IPS-11a (cell line): ENCODE measurements around the gene RPS3.
"Not testable (repeated sequence)": the region's sequence is repeated elsewhere in the genome, so short reads cannot be mapped to it uniquely, and the experiment has no call there.

Source experiments
- H3K4me3 ChIP-seq: one replicate; pipeline ENCODE4 v1.5.1; 2013; ENCODE audit warnings: low read depth, low read length, control low read depth

RPS3 gene

GRCh38 chr11:75380245-75380644 lies 19.1 kb upstream of the RPS3 start:
- H3K4me3 ChIP-seq, result no peak overlapping the region

- H3K4me3 ChIP-seq, result no peak overlapping the region
These were observed 18.4 kb upstream of the RPS3 start for GRCh38 chr11:75380716-75381420.

DNA sequence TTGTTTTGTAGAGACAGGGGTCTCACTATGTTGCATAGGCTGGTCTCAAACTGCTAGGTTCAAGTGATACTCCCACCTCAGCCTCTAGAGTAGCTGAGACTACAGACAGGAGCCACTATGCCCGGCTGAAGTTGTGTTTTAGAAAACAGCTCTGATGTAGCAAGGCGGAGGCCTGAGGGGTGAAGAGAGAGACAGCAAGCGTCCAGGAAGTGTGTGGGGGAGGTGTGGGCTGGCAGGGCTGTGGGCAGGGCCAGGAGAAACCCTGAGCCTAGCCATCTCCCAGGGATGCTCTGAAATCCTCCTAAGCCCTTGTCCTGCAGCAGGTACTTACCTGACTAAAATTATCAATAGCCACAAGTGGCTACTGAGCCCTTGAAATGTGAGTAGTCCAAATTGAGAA lies 16.1 kb upstream of the RPS3 start:
- H3K4me3 ChIP-seq, result no peak overlapping the region

DNA sequence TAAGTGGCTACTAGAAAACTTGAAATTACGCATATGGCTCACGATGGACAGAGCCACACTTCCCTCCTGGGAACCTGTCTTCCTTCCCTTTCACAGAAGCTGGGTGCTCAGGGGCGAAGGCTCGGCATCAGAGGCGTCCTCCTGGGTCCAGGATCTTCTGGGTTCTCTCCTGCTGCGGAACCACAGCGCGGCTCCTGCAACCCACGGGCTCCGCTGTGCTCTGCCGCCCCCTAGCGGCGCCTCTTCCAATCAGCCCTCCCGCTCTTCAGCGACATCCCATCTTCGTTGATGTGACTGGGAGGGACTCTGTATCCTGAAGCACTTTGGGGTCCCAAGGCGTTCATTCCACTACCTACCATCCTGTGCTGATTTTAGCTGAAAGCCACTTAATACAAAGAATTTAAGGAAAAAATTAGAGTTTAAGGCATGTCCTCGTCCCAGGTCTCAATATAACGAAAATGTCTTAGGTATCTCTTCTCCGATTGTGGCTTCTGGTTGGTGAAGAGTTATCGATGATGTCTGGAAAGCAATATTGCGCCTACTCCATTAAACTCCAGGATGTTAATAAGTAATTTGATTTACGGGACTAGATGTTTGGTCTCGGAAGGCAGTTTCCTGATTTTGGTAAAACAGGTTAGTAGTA lies 14.8 kb upstream of the RPS3 start:
- no peak overlapping the region for H3K4me3 ChIP-seq

- H3K4me3 ChIP-seq, result no peak overlapping the region
These were observed 12.2 kb upstream of the RPS3 start for GRCh38 chr11:75386942-75387630.

- no peak overlapping the region for H3K4me3 ChIP-seq
These were observed 11.5 kb upstream of the RPS3 start for GRCh38 chr11:75387736-75388294.

DNA sequence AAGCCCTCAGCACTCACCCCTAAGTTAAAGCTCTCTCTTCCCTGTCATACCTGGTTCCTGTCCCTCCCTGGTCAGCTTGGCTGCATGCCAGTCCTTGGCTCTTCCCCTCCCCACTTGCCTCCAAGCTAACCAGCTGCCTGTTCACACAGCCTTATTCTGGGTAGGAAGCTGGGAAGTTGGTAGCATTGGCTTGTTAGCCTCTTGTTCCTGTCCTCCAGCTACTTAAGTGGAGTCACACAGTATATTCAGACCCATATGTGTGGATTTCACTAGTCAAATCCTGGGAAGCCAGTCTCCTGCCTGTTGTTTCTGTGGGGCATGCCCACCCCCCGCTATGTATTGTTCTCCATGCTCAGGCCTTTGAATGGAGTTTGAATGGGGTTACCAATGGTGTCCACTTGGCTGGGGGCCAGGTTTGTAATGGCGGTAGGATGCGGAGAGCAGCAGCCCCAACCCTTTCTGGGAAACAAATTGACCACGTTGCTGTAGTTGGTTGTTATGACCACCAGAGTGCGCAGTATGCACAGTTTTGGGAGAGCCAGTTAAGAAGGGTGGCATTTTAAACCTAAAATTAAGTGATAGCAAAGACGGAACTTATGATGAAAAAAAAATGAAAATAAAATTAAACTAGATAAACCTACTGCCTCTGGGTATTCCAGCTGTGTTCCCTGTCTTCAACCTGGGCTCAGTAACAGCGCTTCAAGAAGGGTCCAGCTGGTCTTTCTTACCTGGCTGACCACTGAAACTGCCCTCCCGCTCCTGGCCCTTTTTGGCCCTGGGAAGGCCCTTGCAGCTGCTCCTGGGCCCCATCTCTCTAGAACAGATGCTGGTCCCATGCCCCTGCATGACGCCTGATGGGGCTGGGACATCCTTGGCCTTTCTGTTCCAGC lies 10.7 kb upstream of the RPS3 start:
- no peak overlapping the region for H3K4me3 ChIP-seq

DNA sequence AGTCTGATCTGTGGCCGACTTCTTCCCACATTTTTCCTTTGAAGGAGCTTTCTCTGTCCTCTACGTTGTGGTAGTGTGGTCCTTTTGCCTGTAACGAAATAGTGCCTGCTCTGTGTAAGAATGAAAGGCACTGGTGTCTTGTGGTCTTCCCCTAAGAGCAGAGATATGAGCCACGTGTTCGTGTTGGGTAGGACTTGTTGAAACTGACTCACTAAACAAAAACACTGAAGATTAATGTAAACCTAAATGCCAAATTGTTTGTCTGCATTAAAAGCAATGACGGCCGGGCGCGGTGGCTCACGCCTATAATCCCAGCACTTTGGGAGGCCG lies 10.1 kb upstream of the RPS3 start:
- H3K4me3 ChIP-seq, result no peak overlapping the region

DNA sequence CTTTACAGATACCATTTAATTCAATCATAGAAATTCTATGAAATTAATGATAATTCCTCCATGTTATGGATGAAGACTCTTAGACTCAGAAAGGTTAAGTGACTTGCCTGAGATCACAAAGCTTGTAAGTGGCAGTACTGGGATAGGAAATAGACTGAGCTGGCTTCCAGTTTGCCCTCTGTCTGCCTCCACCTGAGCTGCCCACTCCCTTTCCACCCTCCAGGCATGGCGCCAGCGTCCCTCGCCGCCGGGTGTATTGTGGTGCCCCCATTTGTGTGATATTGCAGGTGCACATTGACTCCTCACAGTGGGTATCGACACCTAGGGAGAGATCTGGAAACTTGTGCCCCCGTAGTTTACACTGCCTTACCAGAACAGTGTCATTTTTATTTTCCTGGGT lies 9.4 kb upstream of the RPS3 start:
- no peak overlapping the region for H3K4me3 ChIP-seq

- H3K4me3 ChIP-seq, result no peak overlapping the region
These were observed 5.1 kb upstream of the RPS3 start for GRCh38 chr11:75394085-75394840.

DNA sequence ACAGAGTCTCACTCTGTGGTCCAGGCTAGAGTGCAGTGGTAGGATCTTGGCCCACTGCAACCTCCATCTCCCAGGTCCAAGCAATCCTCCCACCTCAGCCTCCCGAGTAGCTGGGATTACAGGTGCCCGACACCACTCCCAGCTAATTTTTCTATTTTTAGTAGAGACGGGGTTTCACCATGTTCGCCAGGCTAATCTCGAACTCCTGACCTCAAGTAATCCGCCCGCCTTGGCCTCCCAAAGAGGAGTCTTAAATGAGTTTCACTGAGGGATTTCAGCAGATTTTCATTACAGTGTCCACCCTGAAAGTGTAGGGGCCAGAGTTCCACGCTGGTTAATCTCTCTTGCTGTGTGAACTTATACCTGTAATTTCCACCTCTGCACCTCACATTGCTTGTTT lies 412 bp upstream of the RPS3 start:
- H3K4me3 ChIP-seq, result peak overlapping the region; percentile 8

DNA sequence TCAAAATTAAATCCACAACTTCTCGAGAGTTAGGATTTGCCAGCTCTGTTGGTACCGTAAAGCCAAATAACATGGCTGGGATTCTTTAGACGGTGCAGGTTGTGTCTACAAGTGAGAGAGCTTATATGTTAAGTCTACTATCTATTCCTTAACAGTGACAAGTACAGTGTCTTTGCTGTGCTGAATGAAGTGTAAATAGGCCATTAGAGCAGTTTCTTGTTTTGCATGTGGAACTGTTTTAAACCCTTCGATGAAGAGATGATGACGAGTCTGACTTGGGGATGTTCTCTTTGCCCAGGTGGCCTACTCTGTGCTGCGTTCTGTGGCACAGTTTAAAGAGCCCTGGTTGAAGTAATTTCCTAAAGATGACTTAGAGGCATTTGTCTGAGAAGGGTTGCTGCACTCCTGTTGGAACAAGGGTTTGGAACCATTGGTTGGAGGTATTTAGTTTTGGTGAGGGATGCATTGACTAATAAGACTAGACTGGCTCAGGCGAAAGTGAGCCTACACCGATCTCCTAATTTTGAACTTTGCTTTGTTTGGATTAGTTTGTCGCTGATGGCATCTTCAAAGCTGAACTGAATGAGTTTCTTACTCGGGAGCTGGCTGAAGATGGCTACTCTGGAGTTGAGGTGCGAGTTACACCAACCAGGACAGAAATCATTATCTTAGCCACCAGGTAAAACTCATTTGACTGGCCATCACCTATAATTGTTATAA lies 988 bp downstream of the RPS3 start:
- peak overlapping the region; percentile 85 for H3K4me3 ChIP-seq

DNA sequence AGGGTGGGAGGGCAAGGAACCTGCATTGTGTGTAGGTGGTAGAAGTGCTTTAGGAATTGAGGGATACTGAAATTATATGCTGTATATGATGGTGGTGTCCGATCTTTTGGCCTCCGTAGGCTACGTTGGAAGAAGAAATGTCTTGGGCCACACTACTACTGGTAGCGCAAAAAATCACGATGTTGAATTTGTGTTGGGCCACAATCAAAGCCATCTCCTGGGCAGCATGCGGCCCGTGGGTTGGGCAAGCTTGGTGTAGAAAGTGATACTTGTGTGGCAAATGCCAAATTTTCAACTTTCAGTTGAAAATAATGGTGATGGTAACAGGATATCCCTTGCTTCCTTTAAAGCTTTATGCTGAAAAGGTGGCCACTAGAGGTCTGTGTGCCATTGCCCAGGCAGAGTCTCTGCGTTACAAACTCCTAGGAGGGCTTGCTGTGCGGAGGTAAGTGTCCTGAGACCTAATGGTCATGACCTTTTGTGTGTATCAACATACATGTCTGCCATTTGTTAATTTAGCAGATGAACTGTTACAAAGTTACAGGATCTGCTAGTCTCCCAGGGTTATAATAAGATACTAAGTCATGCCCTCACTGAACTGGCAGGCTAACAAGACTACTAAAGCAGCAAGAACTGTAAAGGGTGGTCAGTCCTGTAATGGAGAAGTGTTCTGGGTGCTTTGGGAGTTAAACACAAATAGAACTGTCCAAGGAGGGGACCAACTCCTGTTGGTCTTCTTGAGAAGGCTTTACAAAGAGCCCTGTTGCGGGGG lies 2.9 kb downstream of the RPS3 start:
- H3K4me3 ChIP-seq, result peak overlapping the region; percentile 13

- no peak overlapping the region for H3K4me3 ChIP-seq
These were observed 3.7 kb downstream of the RPS3 start for GRCh38 chr11:75403037-75403436.

DNA sequence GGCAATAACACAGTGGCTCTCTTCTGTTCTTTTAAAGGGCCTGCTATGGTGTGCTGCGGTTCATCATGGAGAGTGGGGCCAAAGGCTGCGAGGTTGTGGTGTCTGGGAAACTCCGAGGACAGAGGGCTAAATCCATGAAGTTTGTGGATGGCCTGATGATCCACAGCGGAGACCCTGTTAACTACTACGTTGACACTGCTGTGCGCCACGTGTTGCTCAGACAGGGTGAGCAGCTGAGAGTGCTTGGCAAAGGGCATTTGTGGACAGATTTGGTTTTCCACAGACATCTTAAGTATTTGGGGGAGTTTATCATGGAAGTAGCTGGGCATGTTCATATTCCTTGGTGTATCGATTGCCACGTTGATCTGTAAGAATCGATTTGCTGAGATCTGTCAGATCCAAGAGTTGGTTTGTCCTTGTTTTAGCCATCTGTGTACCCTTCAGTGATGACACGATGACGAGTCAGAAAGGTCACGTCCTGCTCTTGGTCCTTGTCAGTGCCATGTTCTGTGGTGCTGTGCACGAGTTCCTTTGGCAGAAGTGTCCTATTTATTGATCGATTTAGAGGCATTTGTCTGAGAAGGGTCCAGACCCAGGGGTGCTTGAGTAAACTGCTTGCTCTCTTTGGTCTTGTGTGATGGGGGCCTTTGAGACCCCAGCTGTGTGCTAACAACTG lies 4.8 kb downstream of the RPS3 start:
- no peak overlapping the region for H3K4me3 ChIP-seq

DNA sequence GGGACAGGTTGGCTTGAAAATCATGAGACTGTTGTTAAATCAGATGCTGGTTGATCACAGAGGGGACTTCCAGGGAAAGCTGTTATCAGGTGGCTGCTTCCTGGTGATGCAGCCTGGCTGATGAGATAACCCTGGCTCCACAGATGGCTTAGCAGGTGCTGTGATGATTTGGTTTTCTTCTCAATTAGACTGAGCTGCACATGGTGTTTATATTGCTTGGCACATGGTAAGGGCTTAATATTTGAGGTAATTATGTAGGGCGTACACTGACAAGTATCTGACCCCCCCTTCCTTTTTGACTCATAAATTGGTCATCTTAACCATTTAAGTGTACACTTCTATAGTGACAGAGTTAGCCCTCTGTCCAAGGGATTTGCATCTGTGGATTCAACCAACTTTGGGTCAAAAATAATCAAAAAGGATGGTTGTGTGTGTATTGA lies 7.0 kb downstream of the RPS3 start:
- H3K4me3 ChIP-seq, result no peak overlapping the region

- H3K4me3 ChIP-seq, result no peak overlapping the region
These were observed 9.6 kb downstream of the RPS3 start for GRCh38 chr11:75408957-75409219.

DNA sequence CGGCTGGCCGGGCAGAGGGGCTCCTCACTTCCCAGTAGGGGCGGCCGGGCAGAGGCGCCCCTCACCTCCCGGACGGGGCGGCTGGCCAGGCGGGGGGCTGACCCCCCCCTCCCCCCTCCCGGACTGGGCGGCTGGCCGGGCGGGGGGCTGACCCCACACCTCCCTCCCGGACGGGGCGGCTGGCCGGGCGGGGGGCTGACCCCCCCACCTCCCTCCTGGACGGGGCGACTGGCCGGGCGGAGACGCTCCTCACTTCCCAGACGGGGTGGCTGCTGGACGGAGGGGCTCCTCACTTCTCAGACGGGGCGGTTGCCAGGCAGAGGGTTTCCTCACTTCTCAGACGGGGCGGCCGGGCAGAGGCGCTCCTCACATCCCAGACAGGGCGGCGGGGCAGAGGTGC lies 10.7 kb downstream of the RPS3 start:
- H3K4me3 ChIP-seq, result not testable (repeated sequence)

DNA sequence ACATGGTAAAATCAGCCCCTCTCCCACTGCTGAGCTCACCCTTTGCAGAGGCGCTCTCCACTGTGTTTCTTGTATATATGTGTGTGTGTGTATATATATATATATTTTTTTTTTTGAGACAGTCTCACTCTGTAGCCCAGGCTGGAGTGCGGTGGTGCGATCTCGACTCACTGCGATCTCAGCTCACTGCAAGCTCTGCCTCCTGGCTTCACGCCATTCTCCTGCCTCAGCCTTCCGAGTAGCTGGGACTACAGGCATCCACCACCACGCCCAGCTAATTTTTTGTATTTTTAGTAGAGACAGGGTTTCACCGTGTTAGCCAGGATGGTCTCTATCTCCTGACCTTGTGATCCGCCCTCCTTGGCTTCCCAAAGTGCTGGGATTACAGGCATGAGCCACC lies 13.8 kb downstream of the RPS3 start:
- not testable (repeated sequence) for H3K4me3 ChIP-seq
